ENCODE measurements around the gene MT1E. TPM values are rescaled to one million over a fixed set of nuclear protein-coding genes. Genes with fewer than 3 reads are reported as not detected.
A peak's percentile ranks its signal among the peaks of the same experiment; 100 is the strongest.

MT1E gene
- total and polyA plus RNA-seq, 7 experiments from 2014 or later: 0.45 to 166 (median 4.0) TPM; not detected in 1

DNA sequence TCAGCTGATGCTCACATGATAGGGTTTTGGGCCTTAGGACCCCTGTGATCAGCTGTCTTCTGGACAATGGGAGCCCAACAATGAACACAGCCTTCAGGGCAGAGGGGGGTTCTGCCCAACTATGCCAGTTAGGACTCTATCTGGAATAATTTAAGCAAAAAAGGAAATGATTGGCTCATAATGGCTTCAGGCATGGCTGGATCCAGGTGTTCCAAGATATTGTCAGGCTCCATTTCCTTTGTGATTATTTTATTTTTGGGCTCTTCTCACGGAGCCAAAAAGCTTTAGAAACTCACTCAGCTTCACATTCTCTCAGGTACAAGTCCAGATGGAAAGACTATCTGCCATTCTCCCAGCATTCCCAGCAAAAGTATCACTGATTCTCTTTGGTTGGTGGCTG, 20.1 kb upstream of the MT1E start:
- ATAC-seq: no peak
- ChIA-PET POLR2A (interaction anchor here (0.7 to 4.8 kb wide), 6 partner anchors 8 to 103 kb away, joined by 3 to 23 read pairs (median 8); partner anchors contain the start of gene MT1X), CTCF (interaction anchor here (0.8 to 1.9 kb wide), 5 partner anchors 15 to 97 kb away, joined by 3 to 14 read pairs (median 4); no protein-coding TSS in a partner anchor)
- Mint-ChIP-seq H3K9me3 (no peaks in the 10 kb centered on the region), H3K4me1 (peaks cover 27 to 39% (median 35%) of the 10 kb centered on the region in 7 donors), H3K27me3 (peaks cover 0 to 7% (median 2%) of the 10 kb centered on the region in 5 donors), H3K4me3 (no peak overlapping the region), H3K27ac (peak overlapping the region in 5 of 9 donors; percentile 12 to 96 (median 85)), H3K36me3 (peaks cover 0 to 3% (median 0%) of the 10 kb centered on the region in 5 donors)
- no peaks in the 10 kb centered on the region for H3K9me3 ChIP-seq (ENCODE audit: control insufficient read depth in 2 of 3, low read length in 3 of 3)
- no peaks in the 10 kb centered on the region for H3K27me3 ChIP-seq (ENCODE audit: control insufficient read depth in 2 of 2, insufficient read depth in 2 of 2, low read length in 2 of 2)
- no peak overlapping the region for H3K4me3 ChIP-seq (ENCODE audit: low read length)
- intact Hi-C loops (cut with micrococcal nuclease): loop anchor here (5.0 kb wide), 3 partner anchors 178 to 582 kb away; partner anchors contain the start of genes AMFR (in 1 of the 2), HERPUD1 (in 1 of the 2), PSME3IP1 (in 1 of the 2) and RSPRY1 (in 1 of the 2)
- DNase-seq: no peak
- H3K4me1 ChIP-seq (ENCODE audit: control insufficient read depth in 2 of 2, insufficient read depth in 2 of 2, low read length in 2 of 2): peaks cover 21 to 28% of the 10 kb centered on the region in 2 donors
- H3K27ac ChIP-seq (ENCODE audit: low read depth, low read length): no peak overlapping the region
- no peaks in the 10 kb centered on the region for H3K36me3 ChIP-seq (ENCODE audit: control insufficient read depth in 2 of 3, insufficient read depth in 3 of 3, low read length in 3 of 3)

DNA sequence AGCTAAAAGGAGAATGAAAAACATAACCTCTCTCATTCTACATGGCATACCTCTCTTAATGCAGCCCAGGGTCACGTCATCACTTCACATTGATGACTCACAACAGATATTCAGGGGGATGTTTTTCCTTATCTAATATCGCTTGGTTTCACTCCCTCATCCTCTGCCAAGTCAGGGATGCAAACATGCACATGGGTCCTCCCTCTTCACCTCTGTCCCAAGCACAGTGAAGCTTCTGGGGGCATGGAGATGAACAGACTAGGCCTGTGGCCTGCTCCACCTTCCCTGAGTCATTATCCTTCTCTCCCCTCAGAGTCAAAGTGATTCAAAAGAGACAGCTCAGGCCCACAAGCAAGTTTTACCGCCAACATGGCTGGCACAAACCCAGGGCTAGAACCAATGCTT, 19.5 kb upstream of the MT1E start:
- Histone ChIP-seq H3K27ac (ENCODE audit: low read depth, low read length) (no peak overlapping the region), H3K4me3 (ENCODE audit: low read length) (no peak overlapping the region), H3K36me3 (ENCODE audit: control insufficient read depth in 2 of 3, insufficient read depth in 3 of 3, low read length in 3 of 3) (no peaks in the 10 kb centered on the region), H3K27me3 (ENCODE audit: control insufficient read depth in 2 of 2, insufficient read depth in 2 of 2, low read length in 2 of 2) (no peaks in the 10 kb centered on the region), H3K9me3 (ENCODE audit: control insufficient read depth in 2 of 3, low read length in 3 of 3) (no peaks in the 10 kb centered on the region), H3K4me1 (ENCODE audit: control insufficient read depth in 2 of 2, insufficient read depth in 2 of 2, low read length in 2 of 2) (peaks cover 27 to 34% of the 10 kb centered on the region in 2 donors)
- no peak for ATAC-seq
- Mint-ChIP-seq H3K27me3 (peaks cover 0 to 3% (median 0%) of the 10 kb centered on the region in 5 donors), H3K27ac (peak overlapping the region; percentile 28 to 97 (median 85)), H3K36me3 (peaks cover 0 to 3% (median 0%) of the 10 kb centered on the region in 5 donors), H3K4me1 (peaks cover 32 to 45% (median 40%) of the 10 kb centered on the region in 7 donors), H3K9me3 (no peaks in the 10 kb centered on the region), H3K4me3 (no peak overlapping the region)
- ChIA-PET POLR2A (interaction anchor here (0.7 to 4.8 kb wide), 6 partner anchors 9 to 102 kb away, joined by 3 to 23 read pairs (median 8); partner anchors contain the start of gene MT1X), CTCF (interaction anchor here (1.6 to 1.9 kb wide), 2 partner anchors 29 to 96 kb away, joined by 4 to 14 read pairs; no protein-coding TSS in a partner anchor)
- intact Hi-C loops (cut with micrococcal nuclease): loop anchor here (2.0 to 5.0 kb wide), 4 partner anchors 19 to 581 kb away; partner anchors contain the start of genes AMFR (in 1 of the 2), HERPUD1 (in 1 of the 2), PSME3IP1 (in 1 of the 2) and RSPRY1 (in 1 of the 2)
- DNase-seq: no peak

DNA sequence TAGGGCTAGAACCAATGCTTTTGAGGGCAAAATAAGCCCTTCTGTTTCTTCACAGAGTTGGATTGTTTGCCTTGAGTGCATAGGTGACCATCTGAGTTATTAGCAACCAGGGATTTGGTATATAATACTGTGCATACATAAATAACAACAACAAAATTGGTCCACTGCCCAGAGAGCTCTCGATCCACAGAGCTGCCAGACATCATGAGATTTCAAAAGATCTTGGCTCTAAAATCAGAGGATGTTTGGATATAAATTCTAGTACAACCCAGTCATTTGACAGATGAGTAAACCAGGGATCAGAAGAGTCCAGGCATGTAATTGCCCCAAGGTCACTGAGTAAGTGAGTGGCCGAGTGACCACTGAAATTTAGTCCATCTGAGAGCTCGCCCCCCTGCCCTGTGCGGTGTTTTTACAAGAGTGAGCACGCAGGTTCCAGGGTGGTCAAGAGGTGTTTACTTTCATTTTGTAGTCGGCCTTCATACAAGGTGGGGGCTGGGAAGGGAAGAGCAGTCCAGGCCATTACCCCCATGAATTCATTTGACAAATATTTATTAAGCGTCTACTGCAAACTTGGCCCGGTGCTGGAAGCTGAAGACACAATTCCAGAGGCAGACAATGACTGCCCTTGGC, 19.0 kb upstream of the MT1E start:
- ATAC-seq: no peak
- H3K27ac ChIP-seq (ENCODE audit: low read depth, low read length): peak overlapping the region; percentile 94
- H3K4me3 Mint-ChIP-seq: peak overlapping the region; percentile 30 to 95 (median 84)
- no peaks in the 10 kb centered on the region for H3K27me3 ChIP-seq (ENCODE audit: control insufficient read depth in 2 of 2, insufficient read depth in 2 of 2, low read length in 2 of 2)
- peaks cover 35 to 49% (median 45%) of the 10 kb centered on the region in 7 donors for H3K4me1 Mint-ChIP-seq
- H3K9me3 Mint-ChIP-seq: no peaks in the 10 kb centered on the region
- ChIA-PET CTCF (interaction anchor here (1.1 kb wide), 1 partner anchor 94 kb away, joined by 3 read pairs; no protein-coding TSS in a partner anchor), POLR2A (interaction anchor here (0.7 to 4.8 kb wide), 8 partner anchors 11 to 101 kb away, joined by 3 to 23 read pairs (median 10); partner anchors contain the start of gene MT1X)
- peaks cover 0 to 5% (median 0%) of the 10 kb centered on the region in 5 donors for H3K36me3 Mint-ChIP-seq
- no peaks in the 10 kb centered on the region for H3K36me3 ChIP-seq (ENCODE audit: control insufficient read depth in 2 of 3, insufficient read depth in 3 of 3, low read length in 3 of 3)
- no peak for DNase-seq
- H3K27ac Mint-ChIP-seq: peak overlapping the region; percentile 28 to 97 (median 88)
- H3K4me1 ChIP-seq (ENCODE audit: control insufficient read depth in 2 of 2, insufficient read depth in 2 of 2, low read length in 2 of 2): peaks cover 29 to 34% of the 10 kb centered on the region in 2 donors
- no peak overlapping the region for H3K4me3 ChIP-seq (ENCODE audit: low read length)
- intact Hi-C loops (cut with micrococcal nuclease): loop anchor here (2.0 to 5.0 kb wide), 4 partner anchors 20 to 581 kb away; partner anchors contain the start of genes AMFR (in 1 of the 2), HERPUD1 (in 1 of the 2), PSME3IP1 (in 1 of the 2) and RSPRY1 (in 1 of the 2)
- H3K9me3 ChIP-seq (ENCODE audit: control insufficient read depth in 2 of 3, low read length in 3 of 3): no peaks in the 10 kb centered on the region
- no peaks in the 10 kb centered on the region for H3K27me3 Mint-ChIP-seq

DNA sequence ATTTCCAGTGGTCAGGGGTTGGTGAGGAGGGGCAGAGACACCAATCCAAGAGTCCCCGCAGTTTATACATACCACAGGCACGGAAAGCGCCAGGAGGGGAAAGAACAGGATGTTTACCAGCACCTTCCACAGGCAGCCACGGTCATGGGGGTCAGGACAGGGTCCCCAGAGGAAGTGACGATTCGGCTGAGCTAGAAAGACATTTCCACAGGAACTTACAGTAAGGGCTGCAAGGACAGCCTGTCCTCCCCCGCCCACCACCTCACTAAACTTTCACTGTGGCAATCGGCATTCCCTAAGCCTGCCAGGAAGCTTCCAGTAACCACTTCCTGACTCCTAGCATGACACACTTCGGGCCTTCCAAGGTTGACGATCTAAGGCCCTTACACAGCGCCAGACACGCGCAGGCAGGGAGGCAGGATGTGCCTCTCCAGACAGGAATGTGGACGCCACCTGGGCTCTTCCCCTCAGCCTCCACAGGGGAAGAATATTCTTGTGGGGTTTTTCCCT, 18.4 kb upstream of the MT1E start:
- Histone ChIP-seq H3K27ac (ENCODE audit: low read depth, low read length) (peak overlapping the region; percentile 94), H3K4me3 (ENCODE audit: low read length) (no peak overlapping the region), H3K4me1 (ENCODE audit: control insufficient read depth in 2 of 2, insufficient read depth in 2 of 2, low read length in 2 of 2) (peaks cover 29 to 34% of the 10 kb centered on the region in 2 donors), H3K27me3 (ENCODE audit: control insufficient read depth in 2 of 2, insufficient read depth in 2 of 2, low read length in 2 of 2) (no peaks in the 10 kb centered on the region), H3K9me3 (ENCODE audit: control insufficient read depth in 2 of 3, low read length in 3 of 3) (no peaks in the 10 kb centered on the region), H3K36me3 (ENCODE audit: control insufficient read depth in 2 of 3, insufficient read depth in 3 of 3, low read length in 3 of 3) (no peaks in the 10 kb centered on the region)
- H3K27ac Mint-ChIP-seq: peak overlapping the region; percentile 28 to 97 (median 88)
- ATAC-seq (no peak), DNase-seq (peak in 7 of 9 donors; percentile 24 to 47 (median 34))
- H3K27me3 Mint-ChIP-seq: no peaks in the 10 kb centered on the region
- peaks cover 0 to 5% (median 0%) of the 10 kb centered on the region in 5 donors for H3K36me3 Mint-ChIP-seq
- ChIA-PET POLR2A (interaction anchor here (1.0 to 4.8 kb wide), 7 partner anchors 10 to 101 kb away, joined by 5 to 23 read pairs (median 10); partner anchors contain the start of gene MT1X), CTCF (interaction anchor here (1.1 kb wide), 1 partner anchor 94 kb away, joined by 3 read pairs; no protein-coding TSS in a partner anchor)
- H3K4me1 Mint-ChIP-seq: peaks cover 35 to 49% (median 46%) of the 10 kb centered on the region in 7 donors
- peak overlapping the region; percentile 30 to 95 (median 84) for H3K4me3 Mint-ChIP-seq
- intact Hi-C loops (cut with micrococcal nuclease): loop anchor here (2.0 to 5.0 kb wide), 4 partner anchors 20 to 580 kb away; partner anchors contain the start of genes AMFR (in 1 of the 2), HERPUD1 (in 1 of the 2), PSME3IP1 (in 1 of the 2) and RSPRY1 (in 1 of the 2)
- H3K9me3 Mint-ChIP-seq: no peaks in the 10 kb centered on the region

DNA sequence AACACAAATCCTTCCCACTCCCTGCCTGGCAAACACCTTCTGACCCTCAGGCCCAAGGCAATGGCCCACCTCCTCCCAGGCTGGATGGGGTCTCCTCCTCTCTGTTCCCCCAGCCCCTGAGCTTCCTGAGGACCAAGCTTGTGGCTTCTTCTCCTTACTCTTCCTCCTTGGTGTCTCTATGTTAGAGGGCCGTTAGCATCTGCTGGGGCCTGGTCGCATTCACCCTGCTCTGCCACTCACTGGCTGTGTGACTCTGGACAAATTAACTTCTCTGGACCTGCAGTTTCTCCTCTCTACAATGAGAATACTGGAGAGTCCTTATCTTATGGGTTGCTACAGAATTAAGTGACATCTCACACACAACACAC, 17.9 kb upstream of the MT1E start:
- ATAC-seq (no peak), DNase-seq (no peak)
- peak overlapping the region; percentile 94 for H3K27ac ChIP-seq (ENCODE audit: low read depth, low read length)
- Mint-ChIP-seq H3K36me3 (peaks cover 0 to 5% (median 0%) of the 10 kb centered on the region in 5 donors), H3K27ac (peak overlapping the region; percentile 28 to 97 (median 88)), H3K4me1 (peaks cover 35 to 50% (median 47%) of the 10 kb centered on the region in 7 donors), H3K4me3 (peak overlapping the region; percentile 75 to 100 (median 86)), H3K9me3 (no peaks in the 10 kb centered on the region), H3K27me3 (no peaks in the 10 kb centered on the region)
- H3K9me3 ChIP-seq (ENCODE audit: control insufficient read depth in 2 of 3, low read length in 3 of 3): no peaks in the 10 kb centered on the region
- no peaks in the 10 kb centered on the region for H3K27me3 ChIP-seq (ENCODE audit: control insufficient read depth in 2 of 2, insufficient read depth in 2 of 2, low read length in 2 of 2)
- ChIA-PET POLR2A (interaction anchor here (1.7 to 4.8 kb wide), 6 partner anchors 31 to 100 kb away, joined by 5 to 23 read pairs (median 10); partner anchors contain the start of gene MT1X), CTCF (interaction anchor here (1.1 kb wide), 1 partner anchor 93 kb away, joined by 3 read pairs; no protein-coding TSS in a partner anchor)
- H3K4me1 ChIP-seq (ENCODE audit: control insufficient read depth in 2 of 2, insufficient read depth in 2 of 2, low read length in 2 of 2): peaks cover 29 to 34% of the 10 kb centered on the region in 2 donors
- peak overlapping the region; percentile 97 for H3K4me3 ChIP-seq (ENCODE audit: low read length)
- intact Hi-C loops (cut with micrococcal nuclease): loop anchor here (1.0 to 5.0 kb wide), 18 partner anchors 10 to 1521 kb away; partner anchors contain the start of genes MT1E (in 2 of the 2), MT1X (in 2 of the 2), AMFR (in 1 of the 2) and CFAP20 (in 1 of the 2)
- H3K36me3 ChIP-seq (ENCODE audit: control insufficient read depth in 2 of 3, insufficient read depth in 3 of 3, low read length in 3 of 3): no peaks in the 10 kb centered on the region
